ENCODE results near the gene ZC2HC1B.
"Not testable (repeated sequence)": the region's sequence is repeated elsewhere in the genome, so short reads cannot be mapped to it uniquely, and the experiment has no call there.

The ZC2HC1B gene

GRCh38 chr6:143878272-143878760 is 14.0 kb downstream of the ZC2HC1B start:
- peaks cover 23% of the 10 kb centered on the region for H3K9me3 Mint-ChIP-seq
- H3K4me1 Mint-ChIP-seq (ENCODE audit: low read depth), result peaks cover 5% of the 10 kb centered on the region
- H3K27me3 Mint-ChIP-seq (ENCODE audit: low read depth), result no peaks in the 10 kb centered on the region
- H3K27ac Mint-ChIP-seq, result no peak overlapping the region
- no peak for DNase-seq (ENCODE audit: low spot score)
- H3K36me3 Mint-ChIP-seq (ENCODE audit: low read depth), result peaks cover 3% of the 10 kb centered on the region
- H3K4me3 Mint-ChIP-seq, result no peak overlapping the region

- Mint-ChIP-seq H3K27me3 (ENCODE audit: low read depth) (peaks cover 3% of the 10 kb centered on the region), H3K27ac (no peak overlapping the region), H3K9me3 (peaks cover 12% of the 10 kb centered on the region), H3K36me3 (ENCODE audit: low read depth) (peaks cover 3% of the 10 kb centered on the region), H3K4me3 (no peak overlapping the region), H3K4me1 (ENCODE audit: low read depth) (peaks cover 5% of the 10 kb centered on the region)
- DNase-seq (ENCODE audit: low spot score), result no peak
Observed at GRCh38 chr6:143880412-143880811, 16.1 kb downstream of the ZC2HC1B start.

- H3K27ac Mint-ChIP-seq, result no peak overlapping the region
- H3K4me1 Mint-ChIP-seq (ENCODE audit: low read depth), result peaks cover 5% of the 10 kb centered on the region
- peaks cover 3% of the 10 kb centered on the region for H3K27me3 Mint-ChIP-seq (ENCODE audit: low read depth)
- DNase-seq (ENCODE audit: low spot score), result no peak
- H3K4me3 Mint-ChIP-seq, result no peak overlapping the region
- no peaks in the 10 kb centered on the region for H3K36me3 Mint-ChIP-seq (ENCODE audit: low read depth)
- H3K9me3 Mint-ChIP-seq, result peaks cover 3% of the 10 kb centered on the region
Observed at GRCh38 chr6:143882401-143882930, 18.2 kb downstream of the ZC2HC1B start.

- Mint-ChIP-seq H3K9me3 (peaks cover 3% of the 10 kb centered on the region), H3K36me3 (ENCODE audit: low read depth) (no peaks in the 10 kb centered on the region), H3K27me3 (ENCODE audit: low read depth) (peaks cover 3% of the 10 kb centered on the region)
Observed at GRCh38 chr6:143884216-143884900, 20.1 kb downstream of the ZC2HC1B start.

GRCh38 chr6:143885116-143885515 is 20.8 kb downstream of the ZC2HC1B start:
- peaks cover 3% of the 10 kb centered on the region for H3K9me3 Mint-ChIP-seq
- DNase-seq (ENCODE audit: low spot score), result no peak
- H3K27me3 Mint-ChIP-seq (ENCODE audit: low read depth), result peaks cover 3% of the 10 kb centered on the region

More at GRCh38 chr6:143884216-143884900, 20.1 kb downstream of the ZC2HC1B start:
- DNase-seq (ENCODE audit: low spot score), result no peak
- Mint-ChIP-seq H3K4me1 (ENCODE audit: low read depth) (no peaks in the 10 kb centered on the region), H3K4me3 (no peak overlapping the region), H3K27ac (no peak overlapping the region)

GRCh38 chr6:143894655-143895054 is 30.4 kb downstream of the ZC2HC1B start:
- Mint-ChIP-seq H3K4me3 (no peak overlapping the region), H3K9me3 (no peaks in the 10 kb centered on the region), H3K27me3 (ENCODE audit: low read depth) (no peaks in the 10 kb centered on the region), H3K36me3 (ENCODE audit: low read depth) (no peaks in the 10 kb centered on the region), H3K4me1 (ENCODE audit: low read depth) (no peaks in the 10 kb centered on the region), H3K27ac (no peak overlapping the region)
- no peak for DNase-seq (ENCODE audit: low spot score)

More at GRCh38 chr6:143885116-143885515, 20.8 kb downstream of the ZC2HC1B start:
- Mint-ChIP-seq H3K27ac (no peak overlapping the region), H3K4me3 (no peak overlapping the region), H3K4me1 (ENCODE audit: low read depth) (no peaks in the 10 kb centered on the region), H3K36me3 (ENCODE audit: low read depth) (no peaks in the 10 kb centered on the region)

GRCh38 chr6:143896126-143896860 is 32.0 kb downstream of the ZC2HC1B start:
- no peak for DNase-seq (ENCODE audit: low spot score)
- Mint-ChIP-seq H3K4me3 (no peak overlapping the region), H3K27me3 (ENCODE audit: low read depth) (no peaks in the 10 kb centered on the region), H3K4me1 (ENCODE audit: low read depth) (no peaks in the 10 kb centered on the region), H3K9me3 (no peaks in the 10 kb centered on the region), H3K36me3 (ENCODE audit: low read depth) (no peaks in the 10 kb centered on the region), H3K27ac (no peak overlapping the region)

- H3K36me3 Mint-ChIP-seq (ENCODE audit: low read depth), result no peaks in the 10 kb centered on the region
- H3K27ac Mint-ChIP-seq, result no peak overlapping the region
- H3K9me3 Mint-ChIP-seq, result no peaks in the 10 kb centered on the region
- no peaks in the 10 kb centered on the region for H3K27me3 Mint-ChIP-seq (ENCODE audit: low read depth)
- DNase-seq (ENCODE audit: low spot score), result no peak
- peaks cover 8% of the 10 kb centered on the region for H3K4me1 Mint-ChIP-seq (ENCODE audit: low read depth)
- H3K4me3 Mint-ChIP-seq, result no peak overlapping the region
Observed at GRCh38 chr6:143900358-143900757, 36.1 kb downstream of the ZC2HC1B start.

GRCh38 chr6:143901885-143902750 is 37.8 kb downstream of the ZC2HC1B start:
- H3K4me3 Mint-ChIP-seq, result no peak overlapping the region
- H3K4me1 Mint-ChIP-seq (ENCODE audit: low read depth), result peaks cover 8% of the 10 kb centered on the region
- H3K27me3 Mint-ChIP-seq (ENCODE audit: low read depth), result no peaks in the 10 kb centered on the region
- H3K27ac Mint-ChIP-seq, result no peak overlapping the region
- no peak for DNase-seq (ENCODE audit: low spot score)
- no peaks in the 10 kb centered on the region for H3K36me3 Mint-ChIP-seq (ENCODE audit: low read depth)
- H3K9me3 Mint-ChIP-seq, result no peaks in the 10 kb centered on the region

- H3K9me3 Mint-ChIP-seq, result no peaks in the 10 kb centered on the region
- H3K27ac Mint-ChIP-seq, result no peak overlapping the region
- H3K4me1 Mint-ChIP-seq (ENCODE audit: low read depth), result peaks cover 8% of the 10 kb centered on the region
- H3K4me3 Mint-ChIP-seq, result no peak overlapping the region
- no peak for DNase-seq (ENCODE audit: low spot score)
- no peaks in the 10 kb centered on the region for H3K36me3 Mint-ChIP-seq (ENCODE audit: low read depth)
- H3K27me3 Mint-ChIP-seq (ENCODE audit: low read depth), result no peaks in the 10 kb centered on the region
Observed at GRCh38 chr6:143902827-143903226, 38.6 kb downstream of the ZC2HC1B start.

- H3K4me1 Mint-ChIP-seq (ENCODE audit: low read depth), result no peaks in the 10 kb centered on the region
Observed at GRCh38 chr6:143911028-143911427, 46.8 kb downstream of the ZC2HC1B start.

GRCh38 chr6:143912671-143913070 is 48.4 kb downstream of the ZC2HC1B start:
- Mint-ChIP-seq H3K4me1 (ENCODE audit: low read depth) (no peaks in the 10 kb centered on the region), H3K27me3 (ENCODE audit: low read depth) (peaks cover 4% of the 10 kb centered on the region), H3K9me3 (peaks cover 33% of the 10 kb centered on the region), H3K36me3 (ENCODE audit: low read depth) (no peaks in the 10 kb centered on the region), H3K27ac (no peak overlapping the region), H3K4me3 (no peak overlapping the region)
- no peak for DNase-seq (ENCODE audit: low spot score)

More at GRCh38 chr6:143911028-143911427, 46.8 kb downstream of the ZC2HC1B start:
- Mint-ChIP-seq H3K9me3 (peaks cover 27% of the 10 kb centered on the region), H3K36me3 (ENCODE audit: low read depth) (no peaks in the 10 kb centered on the region), H3K4me3 (no peak overlapping the region), H3K27me3 (ENCODE audit: low read depth) (peaks cover 4% of the 10 kb centered on the region), H3K27ac (no peak overlapping the region)
- DNase-seq (ENCODE audit: low spot score), result no peak

GRCh38 chr6:143917026-143917425 is 52.8 kb downstream of the ZC2HC1B start:
- peaks cover 33% of the 10 kb centered on the region for H3K9me3 Mint-ChIP-seq
- not testable (repeated sequence) for H3K27ac Mint-ChIP-seq; H3K36me3 Mint-ChIP-seq (ENCODE audit: low read depth); H3K27me3 Mint-ChIP-seq (ENCODE audit: low read depth); H3K4me3 Mint-ChIP-seq; DNase-seq (ENCODE audit: low spot score); H3K4me1 Mint-ChIP-seq (ENCODE audit: low read depth)
